ENCODE results near the gene UNK.
"Not testable (repeated sequence)": the region's sequence is repeated elsewhere in the genome, so short reads cannot be mapped to it uniquely, and the experiment has no call there.

Gene UNK

DNA sequence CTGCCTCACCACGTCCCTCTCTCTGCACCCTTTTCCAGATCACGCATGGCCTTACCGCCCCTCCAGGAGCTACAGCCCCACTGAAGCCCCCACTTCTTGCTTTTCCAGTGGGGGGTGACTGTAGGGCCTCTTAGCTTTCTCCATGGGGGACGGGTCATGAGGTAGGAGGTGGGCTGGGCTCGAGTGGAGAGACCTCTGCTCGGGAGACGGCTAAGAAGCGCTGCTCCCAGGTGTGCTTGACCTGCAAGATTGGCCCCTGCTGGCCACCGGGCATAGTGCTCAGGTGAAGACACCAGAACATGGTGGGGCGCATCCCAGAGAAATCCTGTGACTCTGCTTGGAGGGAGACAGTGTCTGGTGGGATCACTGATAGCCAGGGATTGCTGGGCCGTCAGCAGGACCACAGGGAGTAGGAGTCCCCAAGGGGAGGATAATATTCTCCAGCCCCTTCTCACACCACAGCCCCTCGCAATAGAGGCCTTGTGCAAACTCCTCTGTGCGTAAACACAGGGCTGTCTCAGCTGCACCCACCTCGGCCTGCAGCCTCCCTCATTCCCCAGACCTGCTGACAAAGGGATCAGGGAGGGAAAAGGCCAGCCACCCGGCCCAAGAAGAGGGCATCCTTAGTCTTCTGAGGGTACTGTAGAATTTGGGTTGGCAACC is 10.7 kb upstream of the UNK start:
- TF ChIP-seq, protein P1, sequence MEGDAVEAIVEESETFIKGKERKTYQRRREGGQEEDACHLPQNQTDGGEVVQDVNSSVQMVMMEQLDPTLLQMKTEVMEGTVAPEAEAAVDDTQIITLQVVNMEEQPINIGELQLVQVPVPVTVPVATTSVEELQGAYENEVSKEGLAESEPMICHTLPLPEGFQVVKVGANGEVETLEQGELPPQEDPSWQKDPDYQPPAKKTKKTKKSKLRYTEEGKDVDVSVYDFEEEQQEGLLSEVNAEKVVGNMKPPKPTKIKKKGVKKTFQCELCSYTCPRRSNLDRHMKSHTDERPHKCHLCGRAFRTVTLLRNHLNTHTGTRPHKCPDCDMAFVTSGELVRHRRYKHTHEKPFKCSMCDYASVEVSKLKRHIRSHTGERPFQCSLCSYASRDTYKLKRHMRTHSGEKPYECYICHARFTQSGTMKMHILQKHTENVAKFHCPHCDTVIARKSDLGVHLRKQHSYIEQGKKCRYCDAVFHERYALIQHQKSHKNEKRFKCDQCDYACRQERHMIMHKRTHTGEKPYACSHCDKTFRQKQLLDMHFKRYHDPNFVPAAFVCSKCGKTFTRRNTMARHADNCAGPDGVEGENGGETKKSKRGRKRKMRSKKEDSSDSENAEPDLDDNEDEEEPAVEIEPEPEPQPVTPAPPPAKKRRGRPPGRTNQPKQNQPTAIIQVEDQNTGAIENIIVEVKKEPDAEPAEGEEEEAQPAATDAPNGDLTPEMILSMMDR (IDR thresholded peaks at IDR 0.05; ENCODE audit: insufficient read depth, low read depth, low read length, missing control alignments) = no peak
- no peak for DNase-seq (ENCODE audit: low read depth)
- H3K4me3 ChIP-seq (ENCODE audit: low read length) = no peak overlapping the region

DNA sequence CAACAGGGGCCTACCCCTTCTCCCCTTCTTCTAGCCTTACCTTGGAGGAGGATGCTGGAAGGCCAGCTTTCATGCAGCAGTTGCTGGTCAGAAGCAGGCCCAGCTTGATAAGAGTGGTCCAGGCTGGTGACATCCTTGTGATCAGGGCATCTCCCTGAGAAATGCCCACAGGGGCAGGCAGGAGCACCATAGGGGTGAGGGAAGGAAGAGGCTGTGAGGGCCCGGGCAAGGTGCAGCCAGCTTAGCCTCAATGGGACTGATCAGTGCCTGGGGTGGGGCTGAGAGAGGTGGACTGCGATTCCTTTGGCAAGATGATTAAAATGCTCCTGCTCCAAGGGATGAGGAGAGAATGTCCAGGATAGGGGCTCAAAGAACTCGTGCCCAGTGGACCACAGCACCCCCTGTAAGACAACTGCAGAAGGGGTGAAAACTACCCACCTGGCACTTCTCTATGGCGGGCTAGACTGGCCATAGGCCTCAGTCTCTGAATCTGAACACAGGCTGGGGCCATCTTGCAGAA is 10.1 kb upstream of the UNK start:
- no peak for DNase-seq (ENCODE audit: low read depth)
- no peak overlapping the region for H3K4me3 ChIP-seq (ENCODE audit: low read length)
- TF ChIP-seq, protein P1 (IDR thresholded peaks at IDR 0.05; ENCODE audit: insufficient read depth, low read depth, low read length, missing control alignments) = no peak

DNA sequence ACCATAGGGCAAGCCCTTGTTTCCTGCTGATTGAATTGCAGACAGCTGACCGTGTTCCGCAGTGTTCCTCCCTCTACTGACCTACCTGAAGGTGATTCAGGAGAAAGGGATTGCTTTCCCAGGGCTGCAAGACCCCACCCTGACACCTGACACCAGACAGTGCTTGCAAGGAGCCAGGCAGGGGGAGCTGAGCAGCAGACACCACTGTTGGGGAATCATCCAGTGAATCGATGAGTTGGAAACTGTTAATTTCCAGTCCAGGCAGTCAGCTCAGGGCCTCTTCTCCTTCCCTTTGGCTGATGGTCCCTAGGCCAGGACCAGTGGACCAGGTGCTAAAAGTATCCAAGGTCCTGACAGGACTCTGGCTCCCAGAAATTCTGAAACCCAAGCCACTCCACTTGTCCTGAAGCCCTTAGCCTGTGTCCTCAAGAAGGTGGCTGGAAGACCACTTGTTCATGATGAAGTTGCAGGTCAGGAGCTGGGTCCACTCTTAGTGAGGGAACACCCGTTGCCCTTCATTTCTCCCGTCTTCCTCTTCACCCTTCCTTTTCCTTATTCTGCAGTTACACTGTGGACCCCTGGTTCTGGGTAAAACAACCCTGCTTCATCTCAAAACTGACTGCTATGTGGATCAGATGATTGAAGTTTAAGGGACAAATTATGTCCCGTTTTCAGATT is 9.5 kb upstream of the UNK start:
- TF ChIP-seq, protein P1 (IDR thresholded peaks at IDR 0.05; ENCODE audit: insufficient read depth, low read depth, low read length, missing control alignments) = no peak
- H3K4me3 ChIP-seq (ENCODE audit: low read length) = no peak overlapping the region
- peak; percentile 84 for DNase-seq (ENCODE audit: low read depth)

DNA sequence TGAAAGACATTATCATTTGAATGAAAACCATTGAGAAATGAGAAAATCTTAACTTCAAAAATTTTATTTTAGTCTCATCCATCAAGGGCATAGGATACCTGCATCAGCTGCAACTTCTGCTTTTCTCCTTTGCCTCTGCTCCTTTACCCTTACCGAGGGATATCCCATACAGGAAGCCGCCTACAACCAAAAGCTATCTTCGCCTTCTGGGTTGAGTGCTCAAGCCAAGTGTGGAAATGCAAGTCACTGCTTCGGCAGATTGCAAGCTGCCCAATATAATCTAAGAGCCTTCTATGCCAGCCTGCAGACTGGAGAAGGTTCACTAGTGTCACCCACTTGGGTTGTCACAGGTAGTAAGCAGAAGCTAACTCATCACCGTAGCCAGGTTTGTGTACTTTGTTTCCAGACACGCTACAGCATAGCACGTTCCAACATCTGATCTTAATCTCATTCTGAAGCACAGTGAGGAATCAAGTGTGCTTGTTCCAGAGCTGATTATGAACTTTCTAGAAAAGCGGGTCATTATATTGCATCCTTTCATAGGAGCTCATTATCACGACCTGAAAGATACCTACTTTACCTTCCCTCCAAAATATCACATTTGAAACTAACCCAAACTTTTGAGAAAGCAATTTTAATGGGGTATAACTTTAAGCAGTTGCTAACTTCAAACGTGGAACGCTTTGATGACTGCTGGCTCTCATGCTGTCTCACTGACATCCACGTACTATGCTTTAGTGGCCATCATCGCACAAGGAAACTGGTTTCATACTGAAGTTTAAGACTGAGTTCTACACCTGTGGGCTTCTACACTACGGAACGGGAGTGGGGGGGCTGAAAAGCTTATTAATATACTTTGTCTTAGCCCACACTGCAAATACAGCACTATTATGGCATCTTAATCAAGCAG is 8.0 kb upstream of the UNK start:
- H3K4me3 ChIP-seq (ENCODE audit: low read length) = peak overlapping the region; percentile 87
- TF ChIP-seq, protein P1 (IDR thresholded peaks at IDR 0.05; ENCODE audit: insufficient read depth, low read depth, low read length, missing control alignments) = no peak
- no peak for DNase-seq (ENCODE audit: low read depth)

DNA sequence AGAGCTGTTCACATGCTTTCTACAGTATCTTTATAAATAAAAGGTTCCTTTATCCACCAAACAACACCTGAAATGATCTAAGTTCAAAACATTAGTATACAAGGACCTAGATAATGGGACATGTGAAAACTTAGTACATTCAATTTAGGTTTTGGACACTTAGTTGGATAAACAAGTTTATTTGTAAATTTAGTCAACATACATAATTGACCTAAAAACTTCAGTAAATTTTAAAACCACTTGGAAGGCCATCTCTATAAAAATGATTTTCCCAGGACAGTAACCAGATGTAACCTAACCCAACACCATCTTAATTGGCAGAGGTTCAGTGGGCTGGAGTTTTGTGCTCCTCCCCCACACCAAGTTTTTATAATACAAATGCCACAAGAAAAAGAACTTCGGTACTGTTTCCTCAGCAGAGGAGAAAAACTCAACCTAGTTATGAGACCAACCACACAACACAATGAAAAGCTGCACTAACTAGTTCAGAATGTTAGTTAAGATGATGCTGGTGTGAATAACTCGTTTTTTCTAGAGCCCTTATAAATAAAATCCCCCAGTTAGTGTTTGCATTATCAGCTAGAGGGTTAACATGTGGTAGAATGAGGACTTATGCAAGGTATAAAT is 7.2 kb upstream of the UNK start:
- TF ChIP-seq, protein P1 (IDR thresholded peaks at IDR 0.05; ENCODE audit: insufficient read depth, low read depth, low read length, missing control alignments) = no peak
- DNase-seq (ENCODE audit: low read depth) = no peak
- H3K4me3 ChIP-seq (ENCODE audit: low read length) = peak overlapping the region; percentile 87

DNA sequence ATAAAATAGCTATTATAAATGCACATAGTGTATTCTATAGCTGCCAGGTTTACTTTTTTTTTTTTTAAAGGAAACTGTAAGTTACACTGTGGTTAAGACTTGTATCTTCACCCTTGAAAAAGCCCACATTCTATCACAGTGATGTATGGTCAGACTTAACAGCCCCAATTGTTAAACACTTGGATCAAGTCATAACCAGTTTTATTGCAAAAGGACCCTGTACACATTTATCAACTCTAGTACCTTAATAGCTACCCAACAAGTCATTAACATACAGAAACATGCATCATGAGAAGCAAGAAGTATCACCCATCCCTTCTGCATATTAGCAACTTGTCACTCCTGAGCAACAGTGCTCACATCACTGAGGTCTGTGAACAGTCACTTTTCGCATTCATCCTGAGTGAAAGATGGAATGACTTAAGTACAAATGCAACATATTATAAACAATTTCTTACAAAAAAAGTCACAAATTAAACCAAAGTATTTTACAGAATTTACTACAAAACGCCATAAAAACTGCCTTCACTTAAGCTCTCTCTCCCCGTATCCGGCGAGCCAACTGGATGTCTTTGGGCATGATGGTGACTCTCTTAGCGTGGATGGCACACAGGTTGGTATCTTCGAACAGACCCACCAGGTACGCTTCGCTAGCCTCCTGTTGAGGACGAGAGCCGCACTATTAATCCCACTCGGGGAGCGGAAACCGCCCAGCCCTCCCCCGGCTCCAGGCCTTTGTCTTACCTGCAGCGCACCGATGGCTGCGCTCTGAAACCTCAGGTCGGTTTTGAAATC is 6.3 kb upstream of the UNK start:
- not testable (repeated sequence) for DNase-seq (ENCODE audit: low read depth)
- peak overlapping the region; percentile 87 for H3K4me3 ChIP-seq (ENCODE audit: low read length)
